Epithelial cell of esophagus (primary cell): Measurements from ENCODE around the gene ZNF491.

ENCODE experiments used
- DNase-seq: peaks from one replicate; pipeline ENCODE4 v3.0.0; 2010; ENCODE audit warnings: low read depth
- H3K4me3 ChIP-seq: 2 replicates; pipeline ENCODE4 v1.5.1; 2011; ENCODE audit warnings: mild to moderate bottlenecking, low read length, control low read depth
- CTCF ChIP-seq: IDR thresholded peaks from 2 replicates; pipeline ENCODE4 v1.5.1; 2011; ENCODE audit warnings: low read depth, mild to moderate bottlenecking, low read length, control low read depth, inconsistent platforms; ENCODE audit not compliant: insufficient read depth; ENCODE audit errors: missing control alignments

Gene ZNF491

DNA sequence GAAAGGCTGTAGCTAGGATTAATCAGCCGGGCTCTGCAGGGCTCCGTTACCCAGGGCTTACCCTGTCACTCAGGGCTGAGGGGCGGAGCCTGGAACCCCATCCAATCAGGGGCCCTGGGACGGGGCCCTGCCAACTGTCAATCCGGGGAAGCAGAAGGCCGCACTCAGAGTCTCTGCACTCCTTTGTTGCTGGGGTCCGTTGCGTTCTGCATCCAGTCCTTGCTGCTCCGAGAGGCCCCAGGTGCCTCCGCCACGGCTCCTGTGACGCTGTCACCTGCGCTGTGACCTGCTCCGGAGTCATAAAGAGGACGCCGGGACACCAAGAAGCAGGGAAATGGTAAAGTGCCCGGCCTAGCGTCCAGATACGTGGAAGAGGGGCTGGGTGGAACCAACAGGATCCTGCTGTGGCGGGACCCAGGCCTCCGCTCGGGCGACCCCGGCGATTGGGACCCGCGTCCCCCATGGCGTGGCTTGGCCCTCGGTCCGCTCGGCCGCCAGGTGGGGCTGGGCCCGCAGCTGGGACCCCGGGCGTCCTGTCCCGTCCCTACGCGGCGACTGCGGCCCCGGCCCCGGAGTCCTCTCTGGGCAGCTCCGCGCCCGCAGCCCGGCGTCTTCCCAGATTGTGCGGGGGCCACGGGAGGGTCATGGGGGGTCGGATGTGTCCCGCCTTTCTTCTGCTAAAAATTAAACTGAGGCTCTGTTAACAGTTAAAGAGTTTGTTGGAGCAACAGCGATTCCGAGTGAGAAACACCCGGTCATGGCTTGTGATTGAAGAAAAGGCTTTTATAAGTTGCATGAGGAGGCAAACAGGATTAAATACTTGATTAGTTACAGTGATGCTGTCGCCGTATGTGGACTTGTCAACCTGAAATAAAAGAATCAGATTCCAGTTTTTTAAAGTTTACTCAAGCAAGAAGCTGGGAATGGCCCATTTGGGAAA is at the start of gene ZNF491:
Gene ZNF491, plus strand, starts transcription at position 133 of the 940 bp plus-strand sequence. CDS start 7,431 bp downstream, outside the sequence.
- no peak for TF ChIP-seq CTCF
- peak within 1 kb of the TSS; percentile 68 for H3K4me3 ChIP-seq
- peak; percentile 92 for DNase-seq

GRCh38 chr19:11749751-11750150 is 48.6 kb upstream of the ZNF491 start:
- no peak for TF ChIP-seq CTCF
- no peak overlapping the region for H3K4me3 ChIP-seq
- DNase-seq, result no peak

GRCh38 chr19:11752244-11752736 is 46.0 kb upstream of the ZNF491 start:
- no peak overlapping the region for H3K4me3 ChIP-seq
- no peak for TF ChIP-seq CTCF
- DNase-seq, result no peak

GRCh38 chr19:11754663-11755062 is 43.7 kb upstream of the ZNF491 start:
- H3K4me3 ChIP-seq, result no peak overlapping the region
- no peak for TF ChIP-seq CTCF
- DNase-seq, result peak; percentile 62

DNA sequence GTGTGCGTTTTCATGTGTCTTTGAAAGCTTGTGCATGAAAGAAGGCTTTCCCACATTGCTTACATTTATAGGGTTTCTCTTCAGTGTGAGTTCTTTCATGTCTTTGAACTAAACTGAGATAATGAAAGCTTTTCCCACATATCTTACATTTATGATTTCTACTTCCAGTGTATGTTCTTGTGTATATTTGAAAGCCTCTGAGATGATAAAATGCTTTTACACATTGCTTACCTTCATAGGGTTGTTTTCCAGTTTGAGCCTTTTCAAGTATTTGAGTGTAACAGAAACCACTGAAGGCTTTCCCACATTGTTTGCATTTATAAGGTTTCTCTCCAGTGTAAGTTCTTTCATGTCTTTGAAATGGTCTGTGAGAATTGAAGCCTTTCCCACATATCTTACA is 41.4 kb upstream of the ZNF491 start:
- TF ChIP-seq CTCF, result no peak
- DNase-seq, result no peak
- no peak overlapping the region for H3K4me3 ChIP-seq

- H3K4me3 ChIP-seq, result no peak overlapping the region
- no peak for DNase-seq
- no peak for TF ChIP-seq CTCF
Observed at GRCh38 chr19:11759805-11760204, 38.5 kb upstream of the ZNF491 start.

DNA sequence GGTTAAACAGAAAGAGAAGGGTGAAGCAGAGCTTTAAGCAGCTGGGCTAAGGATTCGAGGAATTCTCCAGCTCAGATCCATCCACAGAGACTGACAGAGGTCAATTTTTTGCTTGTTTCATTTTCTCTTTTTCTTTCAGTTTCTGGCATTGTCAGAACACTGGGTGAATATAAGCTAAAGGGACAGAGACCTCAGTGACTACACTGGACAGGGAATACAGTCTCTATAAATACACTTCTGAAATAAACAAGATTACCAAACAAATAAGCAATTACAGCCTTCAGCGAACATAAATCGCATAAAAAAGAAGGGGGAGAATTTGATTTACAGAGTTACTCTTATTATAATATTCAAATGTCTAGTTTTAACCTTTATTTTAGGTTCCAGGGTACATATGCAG is 35.2 kb upstream of the ZNF491 start:
- TF ChIP-seq CTCF, result no peak
- no peak for DNase-seq
- no peak overlapping the region for H3K4me3 ChIP-seq
